BJ (cell line): ENCODE data around the gene DGKB. TPM values are rescaled to one million over a fixed set of nuclear protein-coding genes. Genes with fewer than 3 reads are reported as not detected.

Source experiments
- CTCF ChIA-PET: fragments of 350-600 bp; formaldehyde crosslinking; extraction: SDS; loops from one replicate; lab custom pipeline; 2021; ENCODE audit warnings: antibody characterized with exemption, inconsistent platforms; lab: Yijun Ruan, JAX
- POLR2A ChIA-PET: fragments of 300-600 bp; sonication (Branson Sonifier 250); formaldehyde crosslinking; extraction: SDS; loops from one replicate; lab custom pipeline; 2021; ENCODE audit warnings: antibody characterized with exemption; lab: Charles Lee
- DNase-seq: peaks from one replicate; pipeline ENCODE4 v3.0.0-alpha.2; 2011; ENCODE audit warnings: low read depth
- H3K27me3 ChIP-seq: 2 replicates; pipeline ENCODE4 v1.6.0; 2011; ENCODE audit warnings: low read length; ENCODE audit not compliant: control insufficient read depth, insufficient read depth
- H3K36me3 ChIP-seq: 2 replicates; pipeline ENCODE4 v1.5.1; 2011; ENCODE audit warnings: low read length; ENCODE audit not compliant: control insufficient read depth, insufficient read depth
- H3K4me3 ChIP-seq: 2 replicates; pipeline ENCODE4 v1.5.1; 2011; ENCODE audit warnings: low read depth, mild to moderate bottlenecking, control low read depth, low read length
- CTCF ChIP-seq: IDR thresholded peaks from 2 replicates; pipeline ENCODE4 v1.5.1; 2011; ENCODE audit warnings: low read depth, mild to moderate bottlenecking, control low read depth, inconsistent platforms, low read length, moderate library complexity; ENCODE audit not compliant: insufficient read depth
- polyA plus RNA-seq: library from polyadenylated mRNA; depleted of rRNA; stranded (reverse); fragments of >200 nt; gene quantifications from 2 replicates; pipeline ENCODE4 v1.2.3, GENCODE V29; 2011

DGKB gene
- polyA plus RNA-seq, 1 experiment: 0.09 TPM

- no peak for DNase-seq
- POLR2A ChIA-PET: no interaction called here
- H3K27me3 ChIP-seq: no peaks in the 10 kb centered on the region; the same call in 1 of the 2 replicates
- TF ChIP-seq CTCF: no peak
- CTCF ChIA-PET: no interaction called here
- no peak overlapping the region for H3K4me3 ChIP-seq
- H3K36me3 ChIP-seq: no peaks in the 10 kb centered on the region
Observed at GRCh38 chr7:14793151-14793550, 109.4 kb downstream of the DGKB start.

DNA sequence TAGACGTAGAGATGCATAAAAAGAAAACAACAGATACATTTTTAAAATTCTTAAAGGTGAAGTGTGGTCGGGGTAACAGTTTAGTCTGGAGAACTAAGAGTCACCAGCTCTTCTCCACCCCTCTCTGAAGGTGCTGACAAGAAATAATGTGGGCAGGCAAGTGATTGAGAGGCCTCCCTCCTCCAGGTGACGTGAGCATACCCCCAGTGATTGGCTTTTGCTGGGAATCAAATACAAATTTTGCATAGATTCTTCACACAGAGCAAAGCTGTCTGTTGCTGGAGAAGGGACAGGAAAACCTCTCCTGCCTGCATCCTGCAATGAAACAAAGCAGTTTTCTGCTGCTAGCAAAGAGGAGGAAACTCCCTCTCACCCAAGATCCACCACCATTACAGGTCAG lies 115.0 kb downstream of the DGKB start:
- TF ChIP-seq CTCF: no peak
- DNase-seq: no peak
- ChIA-PET CTCF (interaction anchor here (0.9 kb wide), 1 partner anchor 14 kb away, joined by 3 read pairs; no protein-coding TSS in a partner anchor), POLR2A (no interaction called here)
- Histone ChIP-seq H3K4me3 (no peak overlapping the region), H3K36me3 (no peaks in the 10 kb centered on the region), H3K27me3 (no peaks in the 10 kb centered on the region; the same call in 1 of the 2 replicates)

GRCh38 chr7:14786314-14786895 lies 116.1 kb downstream of the DGKB start:
- ChIA-PET POLR2A (no interaction called here), CTCF (no interaction called here)
- Histone ChIP-seq H3K27me3 (no peaks in the 10 kb centered on the region; the same call in 1 of the 2 replicates), H3K36me3 (no peaks in the 10 kb centered on the region), H3K4me3 (no peak overlapping the region)
- DNase-seq: no peak
- TF ChIP-seq CTCF: no peak

- DNase-seq: no peak
- ChIA-PET CTCF (interaction anchor here (0.7 kb wide), 1 partner anchor 21 kb away, joined by 3 read pairs; no protein-coding TSS in a partner anchor), POLR2A (no interaction called here)
- H3K36me3 ChIP-seq: no peaks in the 10 kb centered on the region
- H3K4me3 ChIP-seq: no peak overlapping the region
- TF ChIP-seq CTCF: no peak
- H3K27me3 ChIP-seq: no peaks in the 10 kb centered on the region
Observed at GRCh38 chr7:14777806-14778205, 124.7 kb downstream of the DGKB start.

- no peak overlapping the region for H3K4me3 ChIP-seq
- CTCF ChIA-PET: no interaction called here
- no peak for TF ChIP-seq CTCF
Observed at GRCh38 chr7:14776266-14776665, 126.3 kb downstream of the DGKB start.

More at GRCh38 chr7:14776266-14776665, 126.3 kb downstream of the DGKB start:
- Histone ChIP-seq H3K27me3 (no peaks in the 10 kb centered on the region), H3K36me3 (no peaks in the 10 kb centered on the region)
- POLR2A ChIA-PET: no interaction called here
- no peak for DNase-seq
